OCI-LY7 (cell line): Measurements from ENCODE around the gene COL20A1. TPM values are rescaled to one million over a fixed set of nuclear protein-coding genes. Genes with fewer than 3 reads are reported as not detected.

Source experiments
- BruUV-seq: library from RNA; stranded (reverse); fragments of 400-500 nt; replicated peaks from 2 replicates; lab custom pipeline; 2021; lab: Mats Ljungman, UMichigan
- CTCF ChIA-PET: fragments of 300-600 bp; sonication (Branson Sonifier 250); formaldehyde crosslinking; loops from one replicate; lab custom pipeline; 2022; ENCODE audit warnings: antibody characterized with exemption; ENCODE audit not compliant: unreplicated experiment; lab: Charles Lee
- POLR2A ChIA-PET: fragments of 300-600 bp; sonication (Branson Sonifier 250); formaldehyde crosslinking; loops from one replicate; lab custom pipeline; 2022; ENCODE audit warnings: antibody characterized with exemption; lab: Charles Lee
- DNase-seq: peaks from one replicate; pipeline ENCODE4 v3.0.0-alpha.2; 2015; ENCODE audit warnings: low spot score
- H2AFZ ChIP-seq: fragments of 200-600 bp; sonication (generic), shearing (Covaris generic); 2 replicates; pipeline ENCODE4 v1.6.1; 2014; ENCODE audit warnings: mild to moderate bottlenecking, antibody characterized with exemption, low read length, moderate library complexity
- H3K27ac ChIP-seq: fragments of 200-600 bp; sonication (generic); 2 replicates; pipeline ENCODE4 v1.5.1; 2014; ENCODE audit warnings: mixed run types, low read depth, mild to moderate bottlenecking, moderate library complexity, low read length, inconsistent platforms; ENCODE audit not compliant: poor library complexity, severe bottlenecking
- H3K36me3 ChIP-seq: fragments of 200-600 bp; sonication (generic); 2 replicates; pipeline ENCODE4 v1.6.1; 2014; ENCODE audit warnings: mild to moderate bottlenecking, antibody characterized with exemption, low read length, moderate library complexity, mixed read lengths; ENCODE audit not compliant: insufficient read depth
- H3K4me1 ChIP-seq: fragments of 200-600 bp; sonication (generic); 2 replicates; pipeline ENCODE4 v1.5.1; 2014; ENCODE audit warnings: mild to moderate bottlenecking, low read length; ENCODE audit not compliant: insufficient read depth, poor library complexity, severe bottlenecking
- H3K4me2 ChIP-seq: fragments of 200-600 bp; sonication (generic); 2 replicates; pipeline ENCODE4 v1.6.1; 2014; ENCODE audit warnings: mild to moderate bottlenecking, low read length
- H3K4me3 ChIP-seq: fragments of 200-600 bp; sonication (generic); 2 replicates; pipeline ENCODE4 v1.5.1; 2014; ENCODE audit warnings: mild to moderate bottlenecking, low read depth, low read length; ENCODE audit not compliant: poor library complexity, severe bottlenecking
- H3K79me2 ChIP-seq: fragments of 200-600 bp; sonication (generic); 2 replicates; pipeline ENCODE4 v1.6.1; 2016; ENCODE audit warnings: low read depth, mild to moderate bottlenecking, low read length, moderate library complexity, mixed read lengths; ENCODE audit not compliant: insufficient read depth
- H3K9me2 ChIP-seq: fragments of 200-600 bp; sonication (generic); 2 replicates; pipeline ENCODE4 v1.6.1; 2016; ENCODE audit warnings: mild to moderate bottlenecking, low read length, mixed read lengths; ENCODE audit not compliant: insufficient read depth
- H3K9me3 ChIP-seq: fragments of 200-600 bp; sonication (generic); 2 replicates; pipeline ENCODE4 v1.6.1; 2014; ENCODE audit warnings: mild to moderate bottlenecking, mixed run types, low read length, mixed read lengths
- H4K20me1 ChIP-seq: fragments of 200-600 bp; sonication (generic); 2 replicates; pipeline ENCODE4 v1.6.1; 2014; ENCODE audit warnings: mild to moderate bottlenecking, antibody characterized with exemption, low read length, moderate library complexity, mixed read lengths; ENCODE audit not compliant: insufficient read depth
- CTCF ChIP-seq: fragments of 200-600 bp; sonication (generic); conservative IDR thresholded peaks from 2 replicates; pipeline ENCODE4 v1.5.1; 2014; ENCODE audit warnings: mild to moderate bottlenecking, antibody characterized with exemption, low read length, moderate library complexity, mixed read lengths
- EZH2phosphoT487 ChIP-seq: fragments of 200-600 bp; sonication (generic); IDR thresholded peaks from 2 replicates; pipeline ENCODE4 v1.6.1; 2018; ENCODE audit warnings: low read depth, borderline replicate concordance, mild to moderate bottlenecking, mixed run types, antibody characterized with exemption, low read length, moderate library complexity, mixed read lengths
- intact Hi-C: fragments of 100-400 bp; cut with micrococcal nuclease; formaldehyde crosslinking; loops from one replicate; pipeline ENCODE4 v1.10.0; 2022; ENCODE audit not compliant: unreplicated experiment
- total RNA-seq, 2 experiments: library from RNA; depleted of rRNA in 1 of 2; stranded (reverse); fragments of >200 nt in 1 of 2; shearing (Covaris generic) in 1 of 2; gene quantifications; 2 replicates each; pipeline ENCODE4 v1.2.3, GENCODE V29; 2014 to 2022

COL20A1 gene
- total RNA-seq, 2 experiments from 2014 or later: 0.15 TPM; not detected in 1

- H3K4me1 ChIP-seq: no peaks in the 10 kb centered on the region
- TF ChIP-seq EZH2phosphoT487 (no peak), CTCF (no peak)
- H3K9me2 ChIP-seq: no peaks in the 10 kb centered on the region
- no peak overlapping the region for H3K4me3 ChIP-seq
- H3K4me2 ChIP-seq: no peak overlapping the region
- intact Hi-C loops: no loop called here
- H3K27ac ChIP-seq: no peak overlapping the region
- H3K9me3 ChIP-seq: no peaks in the 10 kb centered on the region
- BruUV-seq: no TSS peak
- no peaks in the 10 kb centered on the region for H3K36me3 ChIP-seq
- H4K20me1 ChIP-seq: no peaks in the 10 kb centered on the region
- no peaks in the 10 kb centered on the region for H3K79me2 ChIP-seq
- H2AFZ ChIP-seq: no peak overlapping the region
- DNase-seq: no peak
- ChIA-PET POLR2A (no interaction called here), CTCF (no interaction called here)
Observed at GRCh38 chr20:63264000-63264399, 29.0 kb upstream of the COL20A1 start.

- Histone ChIP-seq H3K9me2 (no peaks in the 10 kb centered on the region), H3K4me1 (no peaks in the 10 kb centered on the region), H3K4me2 (no peak overlapping the region), H3K27ac (no peak overlapping the region), H3K79me2 (no peaks in the 10 kb centered on the region), H3K4me3 (no peak overlapping the region), H2AFZ (no peak overlapping the region), H3K9me3 (no peaks in the 10 kb centered on the region), H4K20me1 (no peaks in the 10 kb centered on the region), H3K36me3 (no peaks in the 10 kb centered on the region)
- no peak for DNase-seq
- TF ChIP-seq CTCF (no peak), EZH2phosphoT487 (no peak)
- ChIA-PET CTCF (no interaction called here), POLR2A (no interaction called here)
- intact Hi-C loops: no loop called here
- BruUV-seq: no TSS peak
Observed at GRCh38 chr20:63264519-63264918, 28.5 kb upstream of the COL20A1 start.

- no peaks in the 10 kb centered on the region for H3K36me3 ChIP-seq
- no peak overlapping the region for H3K4me2 ChIP-seq
- no peaks in the 10 kb centered on the region for H3K9me3 ChIP-seq
- no peaks in the 10 kb centered on the region for H4K20me1 ChIP-seq
- H3K27ac ChIP-seq: no peak overlapping the region
- no peak overlapping the region for H3K4me3 ChIP-seq
- intact Hi-C loops: no loop called here
- H3K79me2 ChIP-seq: no peaks in the 10 kb centered on the region
- no TSS peak for BruUV-seq
- ChIA-PET CTCF (interaction anchor here (0.6 kb wide), 1 partner anchor 14 kb away, joined by 4 read pairs; no protein-coding TSS in a partner anchor), POLR2A (no interaction called here)
- no peak for DNase-seq
- TF ChIP-seq EZH2phosphoT487 (no peak), CTCF (no peak)
- no peaks in the 10 kb centered on the region for H3K9me2 ChIP-seq
- no peak overlapping the region for H2AFZ ChIP-seq
- H3K4me1 ChIP-seq: no peaks in the 10 kb centered on the region
Observed at GRCh38 chr20:63265891-63266515, 27.0 kb upstream of the COL20A1 start.
